Umbilical cord (tissue), 2 donors: ENCODE data around the gene LPCAT3. TPM values are rescaled to one million over a fixed set of nuclear protein-coding genes. Genes with fewer than 3 reads are reported as not detected.
A peak's percentile ranks its signal among the peaks of the same experiment; 100 is the strongest.

Source experiments
- DNase-seq: peaks from one replicate; pipeline ENCODE4 v3.0.0-alpha.2; 2015; ENCODE audit warnings: low spot score
- total RNA-seq: library from RNA; depleted of rRNA; stranded (reverse); fragments of >200 nt; gene quantifications from one replicate; pipeline ENCODE4 v1.2.3, GENCODE V29; 2014; ENCODE audit warnings: low replicate concordance; ENCODE audit not compliant: insufficient read depth

Gene LPCAT3
- total RNA-seq, 1 donor from 2014 or later, result 4.8 TPM

- no peak for DNase-seq
Measured at GRCh38 chr12:6998715-6999451, 19.4 kb downstream of the LPCAT3 start.

GRCh38 chr12:6996040-6996441, 22.2 kb downstream of the LPCAT3 start:
- peak; percentile 20 for DNase-seq

GRCh38 chr12:6987956-6988553, 30.2 kb downstream of the LPCAT3 start:
- peak; percentile 67 for DNase-seq

- DNase-seq, result no peak
Measured at GRCh38 chr12:6982532-6982931, 35.7 kb downstream of the LPCAT3 start.

- DNase-seq, result no peak
Measured at GRCh38 chr12:6981152-6982052, 36.9 kb downstream of the LPCAT3 start.

GRCh38 chr12:6980740-6981139, 37.5 kb downstream of the LPCAT3 start:
- DNase-seq, result no peak

GRCh38 chr12:6980075-6980474, 38.2 kb downstream of the LPCAT3 start:
- DNase-seq, result no peak

GRCh38 chr12:6979453-6979852, 38.8 kb downstream of the LPCAT3 start:
- no peak for DNase-seq

- DNase-seq, result no peak
Measured at GRCh38 chr12:6979021-6979420, 39.3 kb downstream of the LPCAT3 start.

GRCh38 chr12:6978611-6979011, 39.7 kb downstream of the LPCAT3 start:
- DNase-seq, result no peak

- DNase-seq, result no peak
Measured at GRCh38 chr12:6978188-6978587, 40.1 kb downstream of the LPCAT3 start.

GRCh38 chr12:6977653-6978052, 40.6 kb downstream of the LPCAT3 start:
- DNase-seq, result no peak

- DNase-seq, result no peak
Measured at GRCh38 chr12:6975297-6976032, 42.8 kb downstream of the LPCAT3 start.

- no peak for DNase-seq
Measured at GRCh38 chr12:6974180-6974579, 44.1 kb downstream of the LPCAT3 start.

- DNase-seq, result no peak
Measured at GRCh38 chr12:6970096-6970527, 48.2 kb downstream of the LPCAT3 start.

GRCh38 chr12:6968426-6968825, 49.9 kb downstream of the LPCAT3 start:
- no peak for DNase-seq

GRCh38 chr12:6967651-6968100, 50.6 kb downstream of the LPCAT3 start:
- no peak for DNase-seq

- DNase-seq, result no peak
Measured at GRCh38 chr12:6966351-6966750, 51.9 kb downstream of the LPCAT3 start.

GRCh38 chr12:6965714-6966113, 52.6 kb downstream of the LPCAT3 start:
- DNase-seq, result no peak

GRCh38 chr12:6965026-6965661, 53.1 kb downstream of the LPCAT3 start:
- peak; percentile 88 for DNase-seq

- DNase-seq, result no peak
Measured at GRCh38 chr12:6964605-6965025, 53.7 kb downstream of the LPCAT3 start.
